Activated naive CD4-positive, alpha-beta T cell treated with anti-CD3 and anti-CD28 coated beads, Interleukin-2, amount 50 U/mL, for 24 hours (primary cell): ENCODE measurements around the gene NKD1.
A peak's percentile ranks its signal among the peaks of the same experiment; 100 is the strongest.

Experiments used
- H3K27ac Mint-ChIP-seq: one replicate; pipeline ENCODE4 v1.8.0; 2021; ENCODE audit warnings: mild to moderate bottlenecking, mixed read lengths
- H3K27me3 Mint-ChIP-seq: one replicate; pipeline ENCODE4 v1.8.0; 2021; ENCODE audit warnings: mixed read lengths
- H3K36me3 Mint-ChIP-seq: one replicate; pipeline ENCODE4 v1.8.0; 2021; ENCODE audit warnings: mixed read lengths
- H3K4me1 Mint-ChIP-seq: one replicate; pipeline ENCODE4 v1.8.0; 2021; ENCODE audit warnings: mixed read lengths
- H3K4me3 Mint-ChIP-seq: one replicate; pipeline ENCODE4 v1.8.0; 2021; ENCODE audit warnings: mild to moderate bottlenecking, mixed read lengths
- H3K9me3 Mint-ChIP-seq: one replicate; pipeline ENCODE4 v1.8.0; 2021; ENCODE audit warnings: mixed read lengths

The NKD1 gene

DNA sequence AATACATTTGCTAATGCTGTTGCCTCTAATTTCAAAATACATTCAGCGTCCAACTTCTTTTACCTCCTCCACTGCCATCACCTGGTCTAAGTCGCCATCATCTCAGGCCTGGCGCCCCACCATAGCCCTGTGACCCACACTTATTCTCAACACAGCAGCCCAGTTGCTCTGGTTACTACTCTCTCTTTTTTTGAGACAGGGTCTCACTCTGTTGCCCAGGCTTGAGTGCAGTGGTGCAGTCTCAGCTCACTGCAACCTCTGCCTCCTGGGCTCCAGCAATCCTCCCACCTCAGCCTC, 7.5 kb upstream of the NKD1 start:
- H3K4me1 Mint-ChIP-seq, result no peaks in the 10 kb centered on the region
- no peaks in the 10 kb centered on the region for H3K36me3 Mint-ChIP-seq
- no peaks in the 10 kb centered on the region for H3K9me3 Mint-ChIP-seq
- H3K27ac Mint-ChIP-seq, result no peak overlapping the region
- no peaks in the 10 kb centered on the region for H3K27me3 Mint-ChIP-seq
- H3K4me3 Mint-ChIP-seq, result no peak overlapping the region

DNA sequence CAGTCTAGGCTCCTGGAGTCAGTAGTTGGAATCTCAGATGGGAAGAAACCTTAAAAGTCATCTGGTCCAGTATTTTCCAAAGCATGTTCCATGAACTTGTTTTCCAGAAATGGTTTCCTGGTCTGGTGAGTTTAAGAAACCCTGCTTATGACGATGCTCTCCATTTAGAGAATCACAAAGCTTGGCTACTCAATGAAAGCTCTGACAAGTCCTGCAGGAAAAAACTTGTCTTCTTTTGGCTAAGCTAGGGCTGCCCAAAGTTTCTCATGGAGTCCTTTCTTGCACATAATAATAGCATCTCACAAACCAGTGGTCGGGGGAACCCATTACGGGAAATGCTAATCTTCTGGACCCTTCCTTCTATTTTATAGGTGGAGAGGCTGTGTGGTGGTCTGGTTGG, 5.5 kb upstream of the NKD1 start:
- Mint-ChIP-seq H3K27ac (no peak overlapping the region), H3K27me3 (no peaks in the 10 kb centered on the region), H3K36me3 (no peaks in the 10 kb centered on the region), H3K4me3 (no peak overlapping the region), H3K4me1 (peaks cover 12% of the 10 kb centered on the region), H3K9me3 (no peaks in the 10 kb centered on the region)

DNA sequence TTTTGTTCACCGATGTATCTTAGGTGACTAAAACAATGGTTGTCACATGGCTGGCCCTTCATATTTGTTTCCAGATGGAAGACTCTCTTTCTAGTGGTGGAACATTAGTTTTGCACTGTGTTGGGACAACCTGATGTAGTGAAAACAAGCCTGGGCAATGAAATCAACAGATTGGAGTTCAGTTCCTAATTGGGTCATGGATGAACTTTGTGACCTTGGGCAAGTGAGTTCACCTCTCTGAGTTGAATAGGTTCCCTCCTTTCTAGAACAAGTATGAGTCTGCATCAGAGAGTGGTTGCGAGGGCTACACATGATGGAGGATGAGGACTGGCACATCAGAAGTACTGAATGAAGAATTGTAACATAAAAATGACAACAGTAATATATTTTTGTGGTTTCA, 2.1 kb upstream of the NKD1 start:
- H3K27ac Mint-ChIP-seq, result peak overlapping the region; percentile 20
- H3K4me3 Mint-ChIP-seq, result no peak overlapping the region
- no peaks in the 10 kb centered on the region for H3K9me3 Mint-ChIP-seq
- H3K27me3 Mint-ChIP-seq, result no peaks in the 10 kb centered on the region
- peaks cover 30% of the 10 kb centered on the region for H3K4me1 Mint-ChIP-seq
- no peaks in the 10 kb centered on the region for H3K36me3 Mint-ChIP-seq

DNA sequence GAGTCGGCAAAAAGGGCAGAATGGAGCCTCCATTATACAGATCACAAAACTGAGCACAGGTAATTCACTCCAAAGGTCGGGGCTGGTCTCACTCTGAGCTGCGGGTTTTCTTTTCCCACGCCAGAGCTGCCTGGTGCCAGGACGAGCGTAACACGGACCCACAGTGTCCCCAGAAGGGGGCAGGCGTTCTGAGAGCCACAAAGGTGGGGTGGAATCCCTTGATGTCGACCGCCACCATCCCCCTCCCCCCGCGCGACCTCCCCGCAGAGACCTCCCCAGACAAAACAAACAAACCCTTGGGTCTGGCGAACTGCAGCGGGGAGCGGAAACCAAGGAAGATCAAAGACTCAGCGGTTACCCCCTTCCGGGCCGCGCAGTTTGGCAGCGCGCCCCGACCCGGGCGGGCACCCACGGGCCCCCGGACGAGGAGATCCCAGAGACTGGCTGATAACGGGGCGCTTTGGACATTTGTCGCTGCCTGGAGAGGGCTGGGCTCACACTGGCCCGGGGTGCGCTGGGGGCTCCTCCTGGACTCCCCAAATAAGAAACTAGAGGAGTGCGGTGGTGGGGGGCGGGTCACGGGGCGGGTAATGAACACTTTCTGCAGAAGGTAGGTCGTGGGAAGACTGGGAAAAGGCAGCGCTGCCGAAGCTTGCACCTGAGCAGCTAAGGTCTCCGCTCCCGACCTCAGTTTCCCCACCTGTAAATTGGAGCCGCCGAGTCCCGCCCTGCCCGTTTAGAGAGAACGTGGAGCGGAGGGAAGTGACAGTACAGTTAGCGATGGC, 664 bp upstream of the NKD1 start:
- Mint-ChIP-seq H3K27me3 (no peaks in the 10 kb centered on the region), H3K4me3 (peak overlapping the region; percentile 90), H3K9me3 (no peaks in the 10 kb centered on the region), H3K36me3 (no peaks in the 10 kb centered on the region), H3K4me1 (peaks cover 30% of the 10 kb centered on the region), H3K27ac (peak overlapping the region; percentile 70)

DNA sequence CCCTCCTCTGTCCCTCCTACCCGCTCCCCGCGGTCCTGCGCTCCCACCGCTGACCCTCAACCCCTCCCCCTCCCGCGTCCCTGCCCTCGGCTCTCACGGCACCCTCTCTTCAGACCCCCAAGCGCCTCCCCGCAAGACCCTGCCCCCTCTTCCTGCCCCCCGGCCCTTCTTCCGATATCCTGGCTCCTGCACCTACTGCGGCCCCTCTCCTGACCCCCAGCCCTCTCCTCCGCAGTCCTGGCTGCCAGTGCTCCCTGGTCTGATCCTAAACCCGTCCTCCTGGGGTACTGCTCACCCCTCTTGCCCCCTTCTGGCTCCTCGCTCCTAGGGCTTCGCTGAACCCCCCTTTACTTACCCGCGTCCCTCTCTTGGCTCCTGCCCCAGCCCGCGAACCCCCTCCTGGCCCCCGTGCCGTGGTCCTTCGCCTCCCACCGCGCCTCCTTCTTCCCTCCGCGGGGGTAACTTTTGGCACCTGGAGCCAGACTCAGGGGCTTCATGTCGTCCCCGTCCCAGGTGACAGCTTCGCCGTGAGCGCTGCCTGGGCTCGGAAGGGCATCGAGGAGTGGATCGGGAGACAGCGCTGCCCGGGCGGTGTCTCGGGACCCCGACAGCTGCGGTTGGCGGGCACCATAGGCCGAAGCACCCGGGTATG, 839 bp downstream of the NKD1 start:
- Mint-ChIP-seq H3K36me3 (no peaks in the 10 kb centered on the region), H3K27me3 (no peaks in the 10 kb centered on the region)

DNA sequence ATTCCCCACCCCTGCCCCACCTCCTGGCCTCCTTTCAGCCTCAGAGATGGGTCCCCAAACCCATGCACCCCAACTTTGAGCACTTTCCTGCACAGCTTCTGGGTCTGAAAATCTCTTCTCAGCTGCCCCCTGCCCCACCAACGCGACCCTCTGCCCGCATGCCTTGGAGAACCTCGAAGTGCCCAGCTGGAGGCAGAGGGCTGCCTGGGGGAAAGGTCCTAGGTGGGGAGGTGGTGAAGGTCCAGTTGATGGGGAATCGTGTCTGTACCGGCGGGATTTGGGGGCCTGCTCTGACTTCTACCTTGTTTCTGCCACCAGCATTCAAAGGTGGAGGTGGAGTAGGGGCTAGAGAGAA, 1.3 kb downstream of the NKD1 start:
- no peaks in the 10 kb centered on the region for H3K9me3 Mint-ChIP-seq

More for the DNA sequence above, 839 bp downstream of the NKD1 start:
- Mint-ChIP-seq H3K9me3 (no peaks in the 10 kb centered on the region), H3K4me3 (peak overlapping the region; percentile 83), H3K4me1 (peaks cover 43% of the 10 kb centered on the region), H3K27ac (peak overlapping the region; percentile 30)

DNA sequence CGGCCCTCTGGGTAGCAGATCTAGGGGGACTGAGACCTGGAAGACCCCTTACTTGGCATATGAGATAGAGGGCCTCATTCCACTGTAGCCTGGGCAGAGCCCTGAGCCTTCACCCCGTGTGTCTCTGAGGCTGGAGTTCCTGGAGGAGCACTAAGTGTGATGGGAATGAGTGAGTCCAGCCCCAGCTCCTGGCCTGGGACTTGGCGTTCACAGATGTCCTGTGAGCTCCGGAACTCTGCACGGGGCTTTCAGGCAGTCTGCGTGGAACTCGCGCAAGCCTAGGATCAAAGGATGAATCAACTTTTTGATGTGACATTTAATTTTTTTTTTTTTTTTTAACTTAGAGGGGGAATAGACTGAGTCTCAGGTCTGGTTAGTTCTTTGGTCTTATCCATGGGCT, 1.8 kb downstream of the NKD1 start:
- Mint-ChIP-seq H3K36me3 (peaks cover 4% of the 10 kb centered on the region), H3K9me3 (no peaks in the 10 kb centered on the region), H3K27me3 (no peaks in the 10 kb centered on the region), H3K4me3 (peak overlapping the region; percentile 83), H3K27ac (no peak overlapping the region), H3K4me1 (peaks cover 46% of the 10 kb centered on the region)

More for the DNA sequence above, 1.3 kb downstream of the NKD1 start:
- peaks cover 46% of the 10 kb centered on the region for H3K4me1 Mint-ChIP-seq
- no peaks in the 10 kb centered on the region for H3K27me3 Mint-ChIP-seq
- H3K4me3 Mint-ChIP-seq, result peak overlapping the region; percentile 83
- no peaks in the 10 kb centered on the region for H3K36me3 Mint-ChIP-seq
- H3K27ac Mint-ChIP-seq, result no peak overlapping the region

DNA sequence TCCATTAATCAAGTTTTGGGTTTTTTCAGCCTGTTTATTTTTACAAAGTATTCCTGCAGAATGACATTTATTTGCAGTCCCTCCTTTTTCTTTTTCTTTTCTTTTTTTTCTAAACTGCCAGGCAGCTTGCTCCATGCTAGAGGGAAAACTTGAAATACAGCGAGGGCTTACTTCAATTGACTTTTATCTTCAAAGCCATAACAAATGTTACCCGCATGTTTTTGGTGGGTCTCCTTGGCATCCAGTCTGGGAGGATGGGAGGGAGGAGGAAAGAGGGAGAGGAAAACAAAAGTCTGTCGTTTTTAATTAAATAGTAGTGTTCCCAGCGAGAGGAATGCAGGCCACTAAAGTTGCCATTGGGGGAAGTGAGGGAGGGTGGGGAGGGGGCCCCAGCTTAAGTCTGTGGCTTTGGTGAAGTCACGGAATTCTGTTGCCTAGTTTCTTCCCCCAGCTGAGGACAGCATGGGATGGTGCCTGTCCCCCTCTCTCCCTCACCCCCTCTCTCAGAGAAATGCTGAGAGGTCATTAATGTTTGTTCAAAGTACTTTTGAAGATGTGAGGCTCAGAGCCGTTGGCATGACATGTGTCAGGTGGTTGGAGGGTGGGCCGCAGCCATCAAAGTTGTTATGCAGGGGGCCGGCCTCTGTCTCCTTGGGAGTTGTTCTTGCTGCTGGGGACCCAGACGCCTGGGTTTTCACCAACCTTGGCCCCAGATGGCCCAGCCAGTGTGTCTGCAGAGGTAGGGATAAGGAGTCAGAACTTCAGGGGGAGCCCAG, 2.9 kb downstream of the NKD1 start:
- H3K4me3 Mint-ChIP-seq, result no peak overlapping the region
- H3K27me3 Mint-ChIP-seq, result no peaks in the 10 kb centered on the region
- H3K9me3 Mint-ChIP-seq, result no peaks in the 10 kb centered on the region
- H3K27ac Mint-ChIP-seq, result no peak overlapping the region
- H3K36me3 Mint-ChIP-seq, result peaks cover 7% of the 10 kb centered on the region
- H3K4me1 Mint-ChIP-seq, result peaks cover 44% of the 10 kb centered on the region

DNA sequence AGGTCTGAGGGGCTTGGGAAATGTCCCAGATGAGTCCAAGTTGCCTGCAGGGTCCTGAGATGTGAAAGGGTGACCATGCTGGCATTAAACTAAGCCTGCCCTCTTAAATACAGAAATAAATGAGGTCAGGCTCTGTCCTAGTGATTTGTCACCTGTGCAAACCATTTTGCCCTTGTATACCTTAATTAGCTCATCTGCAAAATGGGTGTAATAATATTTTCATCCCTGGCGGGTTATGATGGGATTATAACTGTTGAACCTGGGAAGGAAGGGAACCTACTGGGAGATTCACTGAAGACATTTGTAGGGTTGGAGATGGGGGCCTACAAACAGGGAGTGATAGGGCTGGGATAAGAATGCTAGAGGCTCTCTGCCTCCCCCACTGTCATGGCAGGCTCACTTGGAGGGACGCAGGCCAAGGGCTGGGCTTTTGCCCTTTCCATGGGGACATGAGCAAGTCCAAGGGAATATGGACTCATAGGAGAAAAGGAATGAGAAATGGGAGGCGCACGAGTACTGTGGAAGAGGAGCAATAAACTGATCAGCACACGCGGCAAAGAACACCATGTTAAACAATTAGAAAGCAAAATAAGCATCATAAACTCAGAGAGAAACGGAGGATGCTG, 4.4 kb downstream of the NKD1 start:
- Mint-ChIP-seq H3K9me3 (no peaks in the 10 kb centered on the region), H3K4me3 (no peak overlapping the region), H3K27ac (no peak overlapping the region), H3K27me3 (no peaks in the 10 kb centered on the region), H3K36me3 (peaks cover 19% of the 10 kb centered on the region), H3K4me1 (peaks cover 34% of the 10 kb centered on the region)

DNA sequence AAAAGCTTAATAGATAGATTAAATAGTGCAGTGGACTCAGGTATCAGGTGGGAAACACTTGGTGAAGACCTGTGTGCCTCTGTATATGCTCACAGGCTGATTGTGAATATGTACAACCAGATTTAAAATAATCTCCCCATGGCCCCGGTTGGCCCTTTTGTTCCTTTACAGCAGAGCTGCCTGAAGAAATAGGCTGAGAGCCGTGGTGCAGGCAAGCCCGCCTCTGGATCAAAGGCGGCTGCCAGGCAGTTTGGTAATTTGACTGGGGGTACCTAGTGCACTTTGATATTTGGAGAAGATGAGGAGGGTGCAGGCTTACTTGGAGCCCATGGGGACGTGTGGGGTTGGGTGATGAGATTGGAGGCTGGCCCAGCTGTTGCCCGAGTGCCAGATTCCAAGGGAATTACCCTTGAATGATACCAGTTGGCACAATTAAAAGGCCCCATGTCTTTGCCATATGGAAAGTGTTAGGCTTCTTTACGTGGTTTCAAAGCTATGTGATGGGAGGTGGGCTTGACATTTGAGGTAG, 5.0 kb downstream of the NKD1 start:
- H3K36me3 Mint-ChIP-seq, result peaks cover 22% of the 10 kb centered on the region
- H3K27me3 Mint-ChIP-seq, result no peaks in the 10 kb centered on the region
- no peaks in the 10 kb centered on the region for H3K9me3 Mint-ChIP-seq
- H3K4me1 Mint-ChIP-seq, result peaks cover 35% of the 10 kb centered on the region
- H3K27ac Mint-ChIP-seq, result no peak overlapping the region
- no peak overlapping the region for H3K4me3 Mint-ChIP-seq

DNA sequence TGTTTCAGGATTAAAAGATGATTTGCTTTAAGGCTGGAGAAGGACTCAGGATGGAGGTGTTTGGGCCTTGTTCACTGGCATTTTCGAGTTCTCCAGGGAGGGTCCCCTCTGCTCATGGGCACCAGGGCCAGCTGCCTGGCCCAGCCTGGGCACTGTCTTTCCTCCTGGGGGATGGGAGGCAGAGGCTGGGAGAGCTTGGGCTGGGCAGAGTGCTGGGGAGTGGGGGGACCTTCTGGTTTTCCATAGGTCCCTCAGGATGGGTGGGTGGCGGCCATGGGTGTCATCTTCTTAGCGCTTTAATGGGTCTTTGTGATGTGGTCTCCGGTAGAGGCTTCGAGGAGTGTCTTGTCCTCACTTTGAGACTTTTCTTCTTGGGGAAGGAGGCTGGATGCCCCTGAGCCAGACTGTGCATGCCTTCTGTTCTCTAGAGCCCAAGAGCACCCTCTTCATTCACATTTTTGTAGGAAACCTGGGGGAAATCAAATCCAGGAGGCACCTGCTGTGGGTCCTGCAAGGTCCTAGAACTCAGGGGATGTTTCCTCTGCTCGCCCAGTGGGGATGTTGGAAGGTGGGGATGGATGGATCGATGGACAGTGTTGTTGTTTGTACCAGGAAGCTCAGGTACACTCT, 5.7 kb downstream of the NKD1 start:
- Mint-ChIP-seq H3K9me3 (no peaks in the 10 kb centered on the region), H3K36me3 (peaks cover 24% of the 10 kb centered on the region), H3K27ac (no peak overlapping the region), H3K4me3 (no peak overlapping the region), H3K27me3 (no peaks in the 10 kb centered on the region), H3K4me1 (peaks cover 38% of the 10 kb centered on the region)

DNA sequence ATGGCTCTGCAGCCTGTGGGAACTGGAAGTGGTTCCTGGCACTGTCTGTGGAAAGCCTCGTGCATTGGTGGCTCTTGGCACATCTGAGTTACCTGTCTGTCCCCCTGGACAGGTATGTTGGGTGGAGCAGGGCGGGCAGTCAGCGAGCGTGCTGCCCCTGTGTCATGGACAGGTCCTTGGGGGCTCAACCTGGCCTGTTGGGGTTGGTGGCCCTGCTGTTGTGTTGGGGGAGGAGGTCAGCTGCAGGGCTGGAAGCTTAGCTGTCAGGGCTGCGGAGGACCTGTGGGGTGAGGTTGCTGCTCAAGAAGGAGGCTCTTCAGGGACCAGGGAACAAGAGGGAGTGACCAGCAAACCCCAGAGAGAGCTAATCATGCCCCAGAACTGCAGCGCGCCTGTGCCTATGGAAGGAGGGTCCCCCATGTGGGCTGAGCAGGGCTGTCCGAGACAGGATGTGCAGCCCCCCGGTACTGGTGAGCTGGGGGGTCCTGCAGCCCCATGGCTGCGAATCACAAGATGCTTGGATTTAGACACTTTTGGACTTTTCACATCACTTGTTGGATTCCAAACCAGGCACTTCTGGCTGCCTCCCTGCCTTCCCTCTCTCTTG, 7.2 kb downstream of the NKD1 start:
- no peaks in the 10 kb centered on the region for H3K9me3 Mint-ChIP-seq
- peaks cover 30% of the 10 kb centered on the region for H3K4me1 Mint-ChIP-seq
- H3K27me3 Mint-ChIP-seq, result no peaks in the 10 kb centered on the region
- peaks cover 34% of the 10 kb centered on the region for H3K36me3 Mint-ChIP-seq
- no peak overlapping the region for H3K4me3 Mint-ChIP-seq
- H3K27ac Mint-ChIP-seq, result peak overlapping the region; percentile 17

DNA sequence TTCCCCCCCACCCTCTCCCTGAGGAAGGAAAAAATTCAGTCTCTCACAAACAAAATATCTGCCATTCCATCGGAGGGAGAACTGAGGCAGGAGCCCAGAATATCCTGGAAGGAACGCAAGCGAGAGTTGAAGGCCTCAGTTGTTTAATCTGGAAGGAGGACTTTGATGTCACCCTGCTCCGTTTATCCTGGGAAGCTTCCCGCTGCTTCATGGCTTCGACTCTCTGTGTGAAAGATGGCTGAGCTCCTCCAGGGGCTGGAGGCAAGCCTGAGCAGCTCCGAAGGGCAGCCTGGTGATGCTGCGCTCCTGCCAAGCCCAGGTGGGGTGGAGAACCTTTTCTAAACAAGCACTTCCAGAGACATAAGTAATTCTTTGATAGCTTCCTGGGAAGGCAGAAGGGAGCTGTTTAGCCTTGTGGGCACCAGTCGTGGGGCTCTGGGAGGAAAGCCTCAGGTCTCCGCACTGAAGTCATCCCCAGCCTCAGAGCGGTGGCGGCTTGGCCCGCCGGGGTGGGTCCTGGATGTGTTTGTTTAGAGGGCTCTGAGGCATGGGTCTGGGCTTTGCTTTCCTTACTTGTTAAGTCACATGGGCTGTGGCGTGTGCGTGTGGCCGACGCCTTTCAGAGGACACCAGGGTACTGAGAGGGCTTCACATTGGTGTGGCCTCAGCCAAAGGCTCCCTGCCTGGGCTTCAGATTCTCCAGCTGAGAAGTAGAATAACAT, 7.9 kb downstream of the NKD1 start:
- Mint-ChIP-seq H3K4me3 (no peak overlapping the region), H3K36me3 (peaks cover 37% of the 10 kb centered on the region), H3K9me3 (no peaks in the 10 kb centered on the region), H3K27ac (no peak overlapping the region), H3K4me1 (peaks cover 25% of the 10 kb centered on the region), H3K27me3 (no peaks in the 10 kb centered on the region)

DNA sequence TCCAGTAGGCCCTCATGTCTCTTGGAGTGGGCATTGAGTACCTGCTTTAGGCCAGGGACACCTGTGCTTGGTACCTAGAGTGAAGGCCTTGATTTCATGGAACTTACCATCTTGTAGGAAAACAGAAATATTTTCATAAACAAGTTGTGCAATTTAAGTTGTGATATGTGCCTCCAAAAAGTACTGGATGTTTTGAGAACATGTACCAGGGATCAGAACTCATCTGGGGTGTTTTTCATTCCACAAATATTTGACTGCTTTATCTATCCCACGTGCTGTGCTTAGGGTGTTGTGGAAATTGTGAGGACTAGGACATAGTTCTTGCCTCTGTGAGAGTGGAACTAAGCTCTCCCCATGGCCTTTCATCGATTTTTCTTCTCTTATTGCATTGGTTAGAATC, 8.8 kb downstream of the NKD1 start:
- H3K36me3 Mint-ChIP-seq, result peaks cover 44% of the 10 kb centered on the region
- no peak overlapping the region for H3K4me3 Mint-ChIP-seq
- H3K4me1 Mint-ChIP-seq, result peaks cover 25% of the 10 kb centered on the region
- H3K27me3 Mint-ChIP-seq, result no peaks in the 10 kb centered on the region
- H3K9me3 Mint-ChIP-seq, result no peaks in the 10 kb centered on the region
- no peak overlapping the region for H3K27ac Mint-ChIP-seq
